Stomach (tissue), 4 donors: ENCODE measurements around the gene STIM1.

Experiments used
- EP300 ChIP-seq: sonication (generic); formaldehyde crosslinking; IDR thresholded peaks from one replicate; pipeline ENCODE4 v1.6.1; 2017; ENCODE audit warnings: antibody characterized with exemption
- POLR2A ChIP-seq, 4 donors: fragments of 450-650 bp; IDR thresholded peaks; one replicate each; pipeline ENCODE4 v1.6.1; 2016; ENCODE audit warnings: antibody characterized with exemption in 4 of 4, control low read depth in 2 of 4, mild to moderate bottlenecking in 1 of 4, moderate library complexity in 1 of 4
- TF ChIP-seq, protein P1 (sequence below), 7 experiments: fragments of 450-650 bp in 4 of 7; fragments of 200-600 bp in 3 of 7; sonication (generic) in 3 of 7; IDR thresholded peaks; one replicate each; pipeline ENCODE4 v1.5.1; 2016 to 2019; ENCODE audit warnings: antibody characterized with exemption in 7 of 7, control low read depth in 2 of 7, mild to moderate bottlenecking in 1 of 7

DNA sequence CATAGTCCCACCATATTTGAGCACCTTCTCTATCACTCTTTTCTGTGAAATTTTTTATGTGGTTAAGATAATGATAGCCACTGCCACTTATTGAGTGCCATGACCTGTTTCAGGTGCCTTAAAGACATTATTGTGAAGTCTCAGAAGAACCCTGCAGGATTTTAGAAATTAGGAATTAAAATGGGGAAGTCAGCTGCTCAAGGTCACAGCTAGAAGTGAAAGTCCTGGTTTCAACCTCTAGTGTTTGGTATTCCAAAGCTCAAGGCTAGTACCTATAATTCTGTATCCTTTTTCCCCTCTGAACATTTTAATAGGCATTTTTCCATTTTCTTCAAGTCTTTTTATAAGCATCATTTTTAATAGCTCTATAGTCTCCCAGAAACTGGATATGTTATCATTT is 230.1 kb downstream of the STIM1 start:
- TF ChIP-seq, protein P1, sequence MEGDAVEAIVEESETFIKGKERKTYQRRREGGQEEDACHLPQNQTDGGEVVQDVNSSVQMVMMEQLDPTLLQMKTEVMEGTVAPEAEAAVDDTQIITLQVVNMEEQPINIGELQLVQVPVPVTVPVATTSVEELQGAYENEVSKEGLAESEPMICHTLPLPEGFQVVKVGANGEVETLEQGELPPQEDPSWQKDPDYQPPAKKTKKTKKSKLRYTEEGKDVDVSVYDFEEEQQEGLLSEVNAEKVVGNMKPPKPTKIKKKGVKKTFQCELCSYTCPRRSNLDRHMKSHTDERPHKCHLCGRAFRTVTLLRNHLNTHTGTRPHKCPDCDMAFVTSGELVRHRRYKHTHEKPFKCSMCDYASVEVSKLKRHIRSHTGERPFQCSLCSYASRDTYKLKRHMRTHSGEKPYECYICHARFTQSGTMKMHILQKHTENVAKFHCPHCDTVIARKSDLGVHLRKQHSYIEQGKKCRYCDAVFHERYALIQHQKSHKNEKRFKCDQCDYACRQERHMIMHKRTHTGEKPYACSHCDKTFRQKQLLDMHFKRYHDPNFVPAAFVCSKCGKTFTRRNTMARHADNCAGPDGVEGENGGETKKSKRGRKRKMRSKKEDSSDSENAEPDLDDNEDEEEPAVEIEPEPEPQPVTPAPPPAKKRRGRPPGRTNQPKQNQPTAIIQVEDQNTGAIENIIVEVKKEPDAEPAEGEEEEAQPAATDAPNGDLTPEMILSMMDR (IDR thresholded peaks at IDR 0.05): no peak
- TF ChIP-seq POLR2A (IDR thresholded peaks at IDR 0.05) (no peak), EP300 (no peak)
